Dendritic cell treated with granulocyte-macrophage colony-stimulating factor and Interleukin-4, amounts not matched to agents 40 ng/mL and 50 ng/mL, for 4 days (primary cell): ENCODE results near the gene WDR5.

Source experiments
- H3K27ac Mint-ChIP-seq: one replicate; pipeline ENCODE4 v1.8.0; 2022; ENCODE audit warnings: mild to moderate bottlenecking, mixed read lengths
- H3K27me3 Mint-ChIP-seq: one replicate; pipeline ENCODE4 v1.8.0; 2022; ENCODE audit warnings: mild to moderate bottlenecking, mixed read lengths
- H3K36me3 Mint-ChIP-seq: one replicate; pipeline ENCODE4 v1.8.0; 2022; ENCODE audit warnings: low read depth, mixed read lengths
- H3K4me1 Mint-ChIP-seq: one replicate; pipeline ENCODE4 v1.8.0; 2022; ENCODE audit warnings: low read depth, mixed read lengths
- H3K4me3 Mint-ChIP-seq: one replicate; pipeline ENCODE4 v1.8.0; 2022; ENCODE audit warnings: mild to moderate bottlenecking, moderate library complexity, mixed read lengths
- H3K9me3 Mint-ChIP-seq: one replicate; pipeline ENCODE4 v1.8.0; 2022; ENCODE audit warnings: mixed read lengths
- intact Hi-C: fragments of 100-400 bp; cut with micrococcal nuclease; formaldehyde crosslinking; loops from one replicate; pipeline ENCODE4 v1.15.0; 2022

Gene WDR5

GRCh38 chr9:134126373-134126772 lies 9.5 kb upstream of the WDR5 start:
- no peak overlapping the region for H3K4me3 Mint-ChIP-seq
- H3K9me3 Mint-ChIP-seq, result no peaks in the 10 kb centered on the region
- H3K27me3 Mint-ChIP-seq, result peaks cover 6% of the 10 kb centered on the region
- peaks cover 19% of the 10 kb centered on the region for H3K4me1 Mint-ChIP-seq
- H3K36me3 Mint-ChIP-seq, result no peaks in the 10 kb centered on the region
- intact Hi-C loops, result no loop called here
- H3K27ac Mint-ChIP-seq, result no peak overlapping the region

GRCh38 chr9:134127065-134127580 lies 8.8 kb upstream of the WDR5 start:
- H3K36me3 Mint-ChIP-seq, result no peaks in the 10 kb centered on the region
- peaks cover 6% of the 10 kb centered on the region for H3K27me3 Mint-ChIP-seq
- no peak overlapping the region for H3K27ac Mint-ChIP-seq
- intact Hi-C loops, result no loop called here
- no peak overlapping the region for H3K4me3 Mint-ChIP-seq
- peaks cover 15% of the 10 kb centered on the region for H3K4me1 Mint-ChIP-seq
- no peaks in the 10 kb centered on the region for H3K9me3 Mint-ChIP-seq

GRCh38 chr9:134127616-134128015 lies 8.3 kb upstream of the WDR5 start:
- H3K4me3 Mint-ChIP-seq, result no peak overlapping the region
- H3K27me3 Mint-ChIP-seq, result peaks cover 6% of the 10 kb centered on the region
- no peaks in the 10 kb centered on the region for H3K36me3 Mint-ChIP-seq
- intact Hi-C loops, result no loop called here
- no peak overlapping the region for H3K27ac Mint-ChIP-seq
- no peaks in the 10 kb centered on the region for H3K9me3 Mint-ChIP-seq
- H3K4me1 Mint-ChIP-seq, result peaks cover 14% of the 10 kb centered on the region

GRCh38 chr9:134128727-134129679 lies 6.9 kb upstream of the WDR5 start:
- Mint-ChIP-seq H3K36me3 (no peaks in the 10 kb centered on the region), H3K4me3 (no peak overlapping the region), H3K27ac (no peak overlapping the region), H3K9me3 (no peaks in the 10 kb centered on the region), H3K27me3 (peaks cover 6% of the 10 kb centered on the region), H3K4me1 (peaks cover 3% of the 10 kb centered on the region)
- intact Hi-C loops, result no loop called here

- peaks cover 12% of the 10 kb centered on the region for H3K4me1 Mint-ChIP-seq
- H3K4me3 Mint-ChIP-seq, result no peak overlapping the region
- peaks cover 5% of the 10 kb centered on the region for H3K36me3 Mint-ChIP-seq
- intact Hi-C loops, result no loop called here
- peaks cover 6% of the 10 kb centered on the region for H3K27me3 Mint-ChIP-seq
- no peak overlapping the region for H3K27ac Mint-ChIP-seq
- H3K9me3 Mint-ChIP-seq, result no peaks in the 10 kb centered on the region
Measured at GRCh38 chr9:134130503-134131375, 5.1 kb upstream of the WDR5 start.

GRCh38 chr9:134131471-134132207 lies 4.2 kb upstream of the WDR5 start:
- Mint-ChIP-seq H3K27ac (no peak overlapping the region), H3K36me3 (peaks cover 12% of the 10 kb centered on the region), H3K27me3 (peaks cover 6% of the 10 kb centered on the region), H3K4me1 (peaks cover 16% of the 10 kb centered on the region), H3K4me3 (no peak overlapping the region), H3K9me3 (no peaks in the 10 kb centered on the region)
- intact Hi-C loops, result no loop called here

- no peaks in the 10 kb centered on the region for H3K9me3 Mint-ChIP-seq
- peaks cover 18% of the 10 kb centered on the region for H3K36me3 Mint-ChIP-seq
- peaks cover 23% of the 10 kb centered on the region for H3K4me1 Mint-ChIP-seq
- H3K4me3 Mint-ChIP-seq, result no peak overlapping the region
- H3K27me3 Mint-ChIP-seq, result peaks cover 6% of the 10 kb centered on the region
- peak overlapping the region; percentile 23 for H3K27ac Mint-ChIP-seq
- intact Hi-C loops, result no loop called here
Measured at GRCh38 chr9:134132208-134132870, 3.5 kb upstream of the WDR5 start.

- Mint-ChIP-seq H3K4me1 (peaks cover 45% of the 10 kb centered on the region), H3K27me3 (no peaks in the 10 kb centered on the region), H3K4me3 (peak overlapping the region; percentile 95), H3K27ac (peak overlapping the region; percentile 94), H3K36me3 (peaks cover 41% of the 10 kb centered on the region), H3K9me3 (no peaks in the 10 kb centered on the region)
- intact Hi-C loops, result loop anchor here (1.0 kb wide), 1 partner anchor 29 kb away; the partner anchor contains the start of gene RNU6ATAC
Measured at GRCh38 chr9:134134949-134135342, 936 bp upstream of the WDR5 start.

GRCh38 chr9:134136118-134136995 lies 475 bp downstream of the WDR5 start:
- H3K4me1 Mint-ChIP-seq, result peaks cover 50% of the 10 kb centered on the region
- H3K36me3 Mint-ChIP-seq, result peaks cover 55% of the 10 kb centered on the region
- H3K27me3 Mint-ChIP-seq, result no peaks in the 10 kb centered on the region
- intact Hi-C loops, result no loop called here
- peak overlapping the region; percentile 94 for H3K27ac Mint-ChIP-seq
- peak overlapping the region; percentile 97 for H3K4me3 Mint-ChIP-seq
- H3K9me3 Mint-ChIP-seq, result no peaks in the 10 kb centered on the region

- Mint-ChIP-seq H3K27me3 (no peaks in the 10 kb centered on the region), H3K4me3 (peak overlapping the region; percentile 97), H3K27ac (peak overlapping the region; percentile 88), H3K9me3 (no peaks in the 10 kb centered on the region), H3K4me1 (peaks cover 54% of the 10 kb centered on the region), H3K36me3 (peaks cover 61% of the 10 kb centered on the region)
- intact Hi-C loops, result no loop called here
Measured at GRCh38 chr9:134136996-134137299, 1.1 kb downstream of the WDR5 start.

- H3K9me3 Mint-ChIP-seq, result no peaks in the 10 kb centered on the region
- intact Hi-C loops, result no loop called here
- peak overlapping the region; percentile 26 for H3K4me3 Mint-ChIP-seq
- H3K4me1 Mint-ChIP-seq, result peaks cover 65% of the 10 kb centered on the region
- no peaks in the 10 kb centered on the region for H3K27me3 Mint-ChIP-seq
- peaks cover 75% of the 10 kb centered on the region for H3K36me3 Mint-ChIP-seq
- no peak overlapping the region for H3K27ac Mint-ChIP-seq
Measured at GRCh38 chr9:134138292-134138691, 2.4 kb downstream of the WDR5 start.

GRCh38 chr9:134139081-134139480 lies 3.2 kb downstream of the WDR5 start:
- Mint-ChIP-seq H3K27me3 (no peaks in the 10 kb centered on the region), H3K4me1 (peaks cover 62% of the 10 kb centered on the region), H3K27ac (peak overlapping the region; percentile 32), H3K9me3 (no peaks in the 10 kb centered on the region), H3K36me3 (peaks cover 83% of the 10 kb centered on the region), H3K4me3 (no peak overlapping the region)
- intact Hi-C loops, result no loop called here
